BJ (cell line): ENCODE results near the gene RNASE12. TPM values are rescaled to one million over a fixed set of nuclear protein-coding genes. Genes with fewer than 3 reads are reported as not detected.
"Not testable (repeated sequence)": the region's sequence is repeated elsewhere in the genome, so short reads cannot be mapped to it uniquely, and the experiment has no call there.

ENCODE experiments used
- CTCF ChIA-PET: fragments of 350-600 bp; formaldehyde crosslinking; extraction: SDS; loops from one replicate; lab custom pipeline; 2021; ENCODE audit warnings: antibody characterized with exemption, inconsistent platforms; lab: Yijun Ruan, JAX
- POLR2A ChIA-PET: fragments of 300-600 bp; sonication (Branson Sonifier 250); formaldehyde crosslinking; extraction: SDS; loops from one replicate; lab custom pipeline; 2021; ENCODE audit warnings: antibody characterized with exemption; lab: Charles Lee
- DNase-seq: peaks from one replicate; pipeline ENCODE4 v3.0.0-alpha.2; 2011; ENCODE audit warnings: low read depth
- H3K27me3 ChIP-seq: 2 replicates; pipeline ENCODE4 v1.6.0; 2011; ENCODE audit warnings: low read length; ENCODE audit not compliant: control insufficient read depth, insufficient read depth
- H3K36me3 ChIP-seq: 2 replicates; pipeline ENCODE4 v1.5.1; 2011; ENCODE audit warnings: low read length; ENCODE audit not compliant: control insufficient read depth, insufficient read depth
- H3K4me3 ChIP-seq: 2 replicates; pipeline ENCODE4 v1.5.1; 2011; ENCODE audit warnings: low read depth, mild to moderate bottlenecking, control low read depth, low read length
- polyA plus RNA-seq: library from polyadenylated mRNA; depleted of rRNA; stranded (reverse); fragments of >200 nt; gene quantifications from 2 replicates; pipeline ENCODE4 v1.2.3, GENCODE V29; 2011
- TF ChIP-seq, protein P1 (sequence below): IDR thresholded peaks from 2 replicates; pipeline ENCODE4 v1.5.1; 2011; ENCODE audit warnings: low read depth, mild to moderate bottlenecking, control low read depth, inconsistent platforms, low read length, moderate library complexity; ENCODE audit not compliant: insufficient read depth

RNASE12 gene
- polyA plus RNA-seq, 1 experiment, result not detected

DNA sequence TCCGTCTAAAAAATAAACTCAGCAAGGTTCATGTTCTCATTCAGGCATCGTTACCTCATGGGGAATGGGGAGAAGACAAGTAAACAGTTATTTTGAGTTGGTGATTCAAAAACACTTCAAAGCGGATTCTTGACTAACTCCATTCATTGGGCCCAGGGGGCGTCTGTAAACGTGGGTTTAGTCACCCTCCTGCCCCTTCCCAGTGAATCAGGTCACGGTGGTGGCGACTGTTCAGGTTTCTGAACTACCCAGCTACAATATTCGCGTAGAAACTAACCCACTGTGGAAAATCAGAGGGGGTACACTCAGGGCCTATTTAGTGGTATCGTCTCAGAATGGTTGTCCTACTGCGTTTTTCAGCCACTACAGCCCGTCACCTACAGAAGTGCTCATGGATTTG lies 35.1 kb upstream of the RNASE12 start:
- CTCF ChIA-PET, result interaction anchor here (1.0 to 1.1 kb wide), 2 partner anchors 21 to 65 kb away, joined by 3 read pairs; no protein-coding TSS in a partner anchor
- no peaks in the 10 kb centered on the region for H3K36me3 ChIP-seq
- DNase-seq, result no peak
- TF ChIP-seq, protein P1, sequence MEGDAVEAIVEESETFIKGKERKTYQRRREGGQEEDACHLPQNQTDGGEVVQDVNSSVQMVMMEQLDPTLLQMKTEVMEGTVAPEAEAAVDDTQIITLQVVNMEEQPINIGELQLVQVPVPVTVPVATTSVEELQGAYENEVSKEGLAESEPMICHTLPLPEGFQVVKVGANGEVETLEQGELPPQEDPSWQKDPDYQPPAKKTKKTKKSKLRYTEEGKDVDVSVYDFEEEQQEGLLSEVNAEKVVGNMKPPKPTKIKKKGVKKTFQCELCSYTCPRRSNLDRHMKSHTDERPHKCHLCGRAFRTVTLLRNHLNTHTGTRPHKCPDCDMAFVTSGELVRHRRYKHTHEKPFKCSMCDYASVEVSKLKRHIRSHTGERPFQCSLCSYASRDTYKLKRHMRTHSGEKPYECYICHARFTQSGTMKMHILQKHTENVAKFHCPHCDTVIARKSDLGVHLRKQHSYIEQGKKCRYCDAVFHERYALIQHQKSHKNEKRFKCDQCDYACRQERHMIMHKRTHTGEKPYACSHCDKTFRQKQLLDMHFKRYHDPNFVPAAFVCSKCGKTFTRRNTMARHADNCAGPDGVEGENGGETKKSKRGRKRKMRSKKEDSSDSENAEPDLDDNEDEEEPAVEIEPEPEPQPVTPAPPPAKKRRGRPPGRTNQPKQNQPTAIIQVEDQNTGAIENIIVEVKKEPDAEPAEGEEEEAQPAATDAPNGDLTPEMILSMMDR, result no peak
- H3K27me3 ChIP-seq, result peaks cover 3% of the 10 kb centered on the region
- POLR2A ChIA-PET, result no interaction called here
- no peak overlapping the region for H3K4me3 ChIP-seq

DNA sequence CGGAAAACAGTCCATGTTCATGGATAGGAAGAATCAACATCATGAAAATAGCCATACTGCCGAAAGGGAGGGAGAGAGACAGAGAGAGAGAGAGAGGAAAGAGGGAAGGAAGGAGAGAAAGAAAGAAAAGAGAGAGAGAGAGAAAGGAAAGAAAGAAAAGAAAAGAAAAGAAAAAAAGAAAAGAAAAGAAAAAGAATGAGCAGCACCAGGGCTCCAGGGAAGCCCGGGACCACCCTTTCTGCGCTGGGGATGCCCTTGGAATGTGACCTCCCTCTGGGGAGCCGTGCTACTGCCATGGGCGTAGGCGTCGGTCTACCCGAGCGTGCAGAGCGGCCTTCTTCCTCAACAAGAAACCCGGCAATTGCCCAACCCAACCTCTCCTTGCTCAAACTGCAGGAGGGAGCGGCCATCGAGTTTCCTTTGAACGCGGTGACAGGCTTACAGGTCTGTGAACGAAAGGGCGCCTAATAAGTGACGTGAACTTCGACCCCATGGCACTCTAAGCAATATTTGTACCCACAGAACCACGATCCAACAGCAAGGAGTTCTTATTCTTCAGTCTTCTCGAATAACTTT lies 33.4 kb upstream of the RNASE12 start:
- POLR2A ChIA-PET, result no interaction called here
- Histone ChIP-seq H3K36me3 (no peaks in the 10 kb centered on the region), H3K27me3 (peaks cover 3% of the 10 kb centered on the region), H3K4me3 (peak overlapping the region; percentile 23)
- TF ChIP-seq, protein P1, result no peak
- CTCF ChIA-PET, result no interaction called here
- DNase-seq, result no peak

DNA sequence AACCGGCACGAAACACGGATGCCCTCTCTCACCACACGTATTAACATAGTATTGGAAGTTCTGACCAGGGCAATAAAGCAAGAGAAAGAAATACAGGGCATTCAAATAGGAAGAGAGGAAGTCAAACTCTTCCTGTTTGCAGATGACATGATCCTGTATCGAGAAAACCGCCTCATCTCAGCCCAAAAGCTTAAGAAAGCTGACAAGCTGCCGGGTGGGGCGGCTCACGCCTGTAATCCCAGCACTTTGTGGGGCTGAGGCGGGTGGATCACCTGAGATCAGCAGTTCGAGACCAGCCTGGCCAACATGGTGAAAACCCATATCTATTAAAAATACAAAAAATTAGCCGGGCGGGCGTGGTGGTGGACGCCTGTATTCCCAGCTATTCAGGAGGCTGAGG lies 32.6 kb upstream of the RNASE12 start:
- TF ChIP-seq, protein P1, result no peak
- H3K36me3 ChIP-seq, result no peaks in the 10 kb centered on the region
- no peak for DNase-seq
- H3K27me3 ChIP-seq, result peaks cover 3% of the 10 kb centered on the region
- ChIA-PET POLR2A (no interaction called here), CTCF (no interaction called here)
- no peak overlapping the region for H3K4me3 ChIP-seq

DNA sequence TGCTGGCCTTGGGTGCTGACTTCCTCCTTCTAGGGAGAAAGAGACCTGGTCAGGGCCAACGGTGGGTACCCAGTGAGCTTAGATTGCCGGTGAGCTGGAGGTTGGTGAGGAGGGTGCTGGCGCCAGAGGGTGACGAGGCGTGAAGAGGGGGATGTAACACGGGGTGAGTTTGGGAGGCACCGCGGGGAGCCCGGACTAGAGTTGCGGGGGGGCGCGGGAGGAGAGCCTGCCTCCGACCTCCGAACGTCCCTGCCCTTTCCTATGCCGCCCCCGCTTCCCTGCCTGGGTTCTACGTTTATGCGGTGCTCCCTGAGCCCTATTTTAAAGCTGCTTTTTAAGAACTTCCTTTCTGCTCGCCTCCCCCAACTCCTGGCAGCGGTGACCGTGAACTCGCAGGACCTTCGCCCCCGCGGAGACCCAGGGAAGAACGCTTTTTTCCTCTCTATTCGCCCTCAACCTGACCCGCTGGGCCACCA lies 31.7 kb upstream of the RNASE12 start:
- H3K4me3 ChIP-seq, result no peak overlapping the region
- POLR2A ChIA-PET, result no interaction called here
- TF ChIP-seq, protein P1, result no peak
- H3K36me3 ChIP-seq, result no peaks in the 10 kb centered on the region
- CTCF ChIA-PET, result interaction anchor here (0.8 to 2.3 kb wide), 4 partner anchors 9 to 349 kb away, joined by 3 to 10 read pairs (median 6); no protein-coding TSS in a partner anchor
- no peak for DNase-seq
- H3K27me3 ChIP-seq, result no peaks in the 10 kb centered on the region; the same call in 1 of the 2 replicates

DNA sequence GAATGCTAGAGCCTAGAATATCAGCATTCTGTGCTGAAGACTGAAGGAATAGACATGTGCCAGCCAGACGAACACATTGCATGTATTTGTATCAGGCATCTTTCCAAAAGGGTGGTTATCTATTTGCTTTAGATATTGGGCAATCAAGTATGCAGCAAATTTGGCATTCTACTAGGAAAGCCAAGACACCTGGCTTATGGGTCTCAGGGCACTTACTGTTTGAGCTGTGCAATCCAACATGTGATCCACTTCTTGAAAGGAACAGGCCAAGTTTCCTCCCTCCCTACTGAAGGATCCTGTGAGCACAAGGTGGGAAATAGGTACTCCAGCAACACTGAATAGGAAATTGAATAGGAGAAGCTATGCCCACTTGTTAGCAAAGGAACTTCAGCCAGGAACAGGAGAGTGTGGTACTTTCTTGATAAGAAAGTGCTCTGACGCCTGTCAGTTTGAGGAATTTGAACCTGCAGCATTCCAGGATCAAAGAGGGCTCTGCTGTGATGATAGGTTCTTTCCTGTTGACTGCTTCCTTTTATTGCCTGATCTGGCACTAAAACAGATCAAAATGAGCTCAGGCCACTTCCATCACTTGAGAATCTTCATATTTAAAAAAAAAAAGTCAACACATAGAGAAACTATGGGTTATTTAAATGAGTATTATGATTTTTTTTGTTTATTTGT lies 29.8 kb upstream of the RNASE12 start:
- H3K4me3 ChIP-seq, result no peak overlapping the region
- TF ChIP-seq, protein P1, result no peak
- H3K27me3 ChIP-seq, result no peaks in the 10 kb centered on the region; the same call in 1 of the 2 replicates
- POLR2A ChIA-PET, result no interaction called here
- no peaks in the 10 kb centered on the region for H3K36me3 ChIP-seq
- DNase-seq, result no peak
- CTCF ChIA-PET, result interaction anchor here (2.3 kb wide), 1 partner anchor 8 kb away, joined by 10 read pairs; no protein-coding TSS in a partner anchor

DNA sequence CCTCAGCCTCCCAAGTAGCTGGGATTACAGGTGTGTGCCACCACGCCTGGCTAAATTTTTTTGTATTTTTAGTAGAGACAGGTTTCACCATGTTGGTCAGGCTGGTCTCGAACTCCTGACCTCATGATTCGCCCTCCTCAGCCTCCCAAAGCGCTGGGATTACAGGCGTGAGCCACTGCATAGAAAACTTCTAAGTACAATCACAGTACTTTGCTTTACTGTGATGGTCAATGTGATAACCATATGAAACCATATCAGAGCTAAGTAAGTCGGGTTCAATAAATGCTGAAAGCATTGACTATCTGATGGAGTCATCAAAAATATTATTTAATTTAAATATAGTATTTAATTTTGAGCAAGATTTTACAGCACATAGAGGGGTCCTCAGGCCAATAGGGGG lies 28.5 kb upstream of the RNASE12 start:
- POLR2A ChIA-PET, H3K4me3 ChIP-seq, H3K27me3 ChIP-seq, CTCF ChIA-PET, H3K36me3 ChIP-seq, DNase-seq: not testable (repeated sequence)
